A673 (cell line): ENCODE data around the gene PDE6C.

Experiments
- EZH2 ChIP-seq: fragments of 200-600 bp; sonication (generic); IDR thresholded peaks from 2 replicates; pipeline ENCODE4 v1.6.1; 2017; ENCODE audit warnings: borderline replicate concordance, low read depth, mild to moderate bottlenecking, mixed read lengths, antibody characterized with exemption, low read length; ENCODE audit not compliant: poor library complexity, severe bottlenecking
- TF ChIP-seq, protein P1 (sequence below): fragments of 300-800, 200-600 bp; sonication (generic); conservative IDR thresholded peaks from 2 replicates; pipeline ENCODE4 v1.5.1; 2017; ENCODE audit warnings: low read depth, mild to moderate bottlenecking, antibody characterized with exemption, low read length, moderate library complexity, mixed read lengths

DNA sequence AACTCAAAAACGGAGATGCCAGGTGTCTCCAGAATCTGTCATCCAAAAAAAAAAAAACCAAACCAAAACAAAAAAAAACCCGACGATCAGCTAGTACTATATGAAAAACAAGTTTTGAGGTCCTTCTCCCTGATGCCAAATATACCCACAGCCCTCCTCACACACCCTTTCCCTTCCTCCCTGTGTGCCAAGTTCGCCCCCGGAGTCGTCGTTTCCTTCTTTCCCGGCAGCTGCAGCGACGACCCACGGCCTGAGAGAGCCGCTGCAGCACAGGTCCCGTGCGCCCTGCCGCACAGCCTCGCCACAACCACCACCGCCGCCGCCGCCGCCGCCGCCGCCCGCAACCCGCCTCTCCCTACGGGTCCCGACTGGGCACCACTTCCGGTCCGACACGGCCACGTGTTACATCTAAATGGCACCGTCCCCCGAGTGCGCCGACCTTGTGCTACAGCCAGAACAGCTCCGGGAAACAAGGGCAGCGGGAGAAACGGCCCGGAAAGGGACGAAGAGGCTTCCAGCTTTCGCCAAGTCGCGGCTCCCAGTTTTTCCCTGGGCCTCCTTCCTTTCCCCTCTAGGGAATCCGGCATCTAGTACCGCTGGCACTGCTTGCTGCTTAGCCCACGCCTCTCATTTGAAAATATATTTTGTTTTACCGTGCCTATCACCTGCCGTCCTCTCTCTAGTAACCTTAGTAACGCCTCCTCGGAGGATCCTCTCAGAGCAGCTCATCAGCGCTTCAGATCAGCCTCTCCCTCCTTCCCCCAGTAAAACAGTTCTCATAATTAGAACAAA, 90.1 kb downstream of the PDE6C start, which contains the start of gene FRA10AC1:
- TF ChIP-seq EZH2: no peak
- TF ChIP-seq, protein P1, sequence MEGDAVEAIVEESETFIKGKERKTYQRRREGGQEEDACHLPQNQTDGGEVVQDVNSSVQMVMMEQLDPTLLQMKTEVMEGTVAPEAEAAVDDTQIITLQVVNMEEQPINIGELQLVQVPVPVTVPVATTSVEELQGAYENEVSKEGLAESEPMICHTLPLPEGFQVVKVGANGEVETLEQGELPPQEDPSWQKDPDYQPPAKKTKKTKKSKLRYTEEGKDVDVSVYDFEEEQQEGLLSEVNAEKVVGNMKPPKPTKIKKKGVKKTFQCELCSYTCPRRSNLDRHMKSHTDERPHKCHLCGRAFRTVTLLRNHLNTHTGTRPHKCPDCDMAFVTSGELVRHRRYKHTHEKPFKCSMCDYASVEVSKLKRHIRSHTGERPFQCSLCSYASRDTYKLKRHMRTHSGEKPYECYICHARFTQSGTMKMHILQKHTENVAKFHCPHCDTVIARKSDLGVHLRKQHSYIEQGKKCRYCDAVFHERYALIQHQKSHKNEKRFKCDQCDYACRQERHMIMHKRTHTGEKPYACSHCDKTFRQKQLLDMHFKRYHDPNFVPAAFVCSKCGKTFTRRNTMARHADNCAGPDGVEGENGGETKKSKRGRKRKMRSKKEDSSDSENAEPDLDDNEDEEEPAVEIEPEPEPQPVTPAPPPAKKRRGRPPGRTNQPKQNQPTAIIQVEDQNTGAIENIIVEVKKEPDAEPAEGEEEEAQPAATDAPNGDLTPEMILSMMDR: peak; percentile 59
